IPS-NIHi7 (cell line): ENCODE data around the gene UCHL5.

Experiments
- DNase-seq: peaks from one replicate; pipeline ENCODE4 v3.0.0; 2012; ENCODE audit warnings: mixed read lengths; ENCODE audit errors: extremely low spot score

The UCHL5 gene, protein sequence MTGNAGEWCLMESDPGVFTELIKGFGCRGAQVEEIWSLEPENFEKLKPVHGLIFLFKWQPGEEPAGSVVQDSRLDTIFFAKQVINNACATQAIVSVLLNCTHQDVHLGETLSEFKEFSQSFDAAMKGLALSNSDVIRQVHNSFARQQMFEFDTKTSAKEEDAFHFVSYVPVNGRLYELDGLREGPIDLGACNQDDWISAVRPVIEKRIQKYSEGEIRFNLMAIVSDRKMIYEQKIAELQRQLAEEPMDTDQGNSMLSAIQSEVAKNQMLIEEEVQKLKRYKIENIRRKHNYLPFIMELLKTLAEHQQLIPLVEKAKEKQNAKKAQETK

DNA sequence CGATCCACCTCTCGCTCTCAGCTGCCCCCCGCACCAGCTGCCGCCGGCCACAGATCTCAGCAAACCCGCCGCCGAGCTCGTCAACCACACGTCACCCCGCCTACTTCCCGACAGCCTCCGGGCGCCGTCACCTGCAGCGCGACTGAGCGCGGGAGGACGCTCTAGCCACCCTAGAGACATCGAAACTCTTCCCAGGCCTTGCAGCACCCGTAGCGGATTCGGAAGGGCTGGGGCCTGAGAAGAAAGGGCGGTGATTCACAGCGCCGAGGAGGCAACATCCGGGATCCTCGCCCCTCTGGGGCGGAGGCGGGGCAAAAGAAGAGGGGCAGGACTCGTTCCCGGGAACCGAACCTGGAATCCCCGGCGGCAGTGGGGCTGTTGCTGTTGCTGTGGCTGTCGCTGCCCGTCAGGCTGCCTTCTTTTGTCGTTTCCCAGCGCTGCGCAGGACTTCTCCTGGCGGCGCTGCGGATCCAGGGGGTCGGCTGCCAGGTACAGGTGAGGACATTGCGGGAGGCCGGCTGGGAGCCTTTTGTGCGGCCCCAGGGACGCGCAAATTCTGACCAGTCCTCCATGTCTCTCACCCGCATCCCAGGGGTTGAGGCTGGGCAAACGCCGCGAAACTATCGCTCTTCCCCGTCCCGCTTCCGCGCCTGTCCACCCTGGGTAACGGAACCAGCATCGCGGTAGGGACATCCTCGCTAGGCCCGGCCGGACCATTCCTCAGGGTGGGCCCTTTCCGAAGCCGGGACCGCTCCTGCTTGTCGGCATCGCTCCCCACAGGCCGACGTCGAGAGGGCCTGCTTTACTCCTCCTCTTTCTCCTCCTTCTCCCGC, at the start of gene UCHL5, which contains the start of gene RO60:
Gene UCHL5 (minus strand): TSS at position 79 of the 833 bp plus-strand sequence. CDS start 100 bp downstream, outside the sequence.
Gene RO60 (plus strand): TSS at position 331 of the 833 bp plus-strand sequence. CDS start 9,443 bp downstream, outside the sequence.
- peak; percentile 93 for DNase-seq

DNA sequence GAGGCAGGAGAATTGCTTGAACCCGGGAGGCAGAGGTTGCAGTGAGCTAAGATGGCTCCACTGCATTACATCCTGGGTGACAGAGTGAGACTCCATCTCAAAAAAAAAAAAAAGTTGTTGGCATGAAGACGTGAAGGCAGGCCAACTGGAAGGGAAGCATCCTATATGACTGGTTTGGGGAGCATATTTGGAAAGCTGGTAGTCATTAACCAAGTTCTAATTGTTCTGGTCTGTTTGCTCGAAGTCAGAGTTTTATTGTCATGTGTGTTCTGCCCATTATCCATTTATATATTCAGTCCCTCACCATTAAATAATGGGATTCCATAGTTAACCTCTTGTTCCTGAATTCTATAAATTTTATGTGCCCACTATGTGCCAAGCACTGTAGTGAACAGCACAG, 49.3 kb upstream of the UCHL5 start:
- no peak for DNase-seq

DNA sequence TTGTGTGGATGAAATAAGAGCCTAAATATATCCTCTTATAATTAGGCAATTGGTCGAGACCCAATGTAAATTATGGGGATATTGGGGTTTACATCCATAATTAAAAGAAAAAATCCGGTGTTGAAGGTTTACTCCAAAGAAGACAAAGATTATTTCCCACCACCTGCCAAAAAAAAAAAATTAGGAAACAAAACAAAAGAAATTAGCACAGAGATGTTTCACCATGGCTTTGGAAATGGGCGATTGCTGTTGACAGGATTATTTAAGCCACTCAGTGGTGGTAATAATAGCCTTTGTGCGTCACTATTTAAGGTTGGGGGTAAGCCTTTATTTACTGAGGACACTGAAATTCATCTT, 46.6 kb upstream of the UCHL5 start:
- DNase-seq: no peak

DNA sequence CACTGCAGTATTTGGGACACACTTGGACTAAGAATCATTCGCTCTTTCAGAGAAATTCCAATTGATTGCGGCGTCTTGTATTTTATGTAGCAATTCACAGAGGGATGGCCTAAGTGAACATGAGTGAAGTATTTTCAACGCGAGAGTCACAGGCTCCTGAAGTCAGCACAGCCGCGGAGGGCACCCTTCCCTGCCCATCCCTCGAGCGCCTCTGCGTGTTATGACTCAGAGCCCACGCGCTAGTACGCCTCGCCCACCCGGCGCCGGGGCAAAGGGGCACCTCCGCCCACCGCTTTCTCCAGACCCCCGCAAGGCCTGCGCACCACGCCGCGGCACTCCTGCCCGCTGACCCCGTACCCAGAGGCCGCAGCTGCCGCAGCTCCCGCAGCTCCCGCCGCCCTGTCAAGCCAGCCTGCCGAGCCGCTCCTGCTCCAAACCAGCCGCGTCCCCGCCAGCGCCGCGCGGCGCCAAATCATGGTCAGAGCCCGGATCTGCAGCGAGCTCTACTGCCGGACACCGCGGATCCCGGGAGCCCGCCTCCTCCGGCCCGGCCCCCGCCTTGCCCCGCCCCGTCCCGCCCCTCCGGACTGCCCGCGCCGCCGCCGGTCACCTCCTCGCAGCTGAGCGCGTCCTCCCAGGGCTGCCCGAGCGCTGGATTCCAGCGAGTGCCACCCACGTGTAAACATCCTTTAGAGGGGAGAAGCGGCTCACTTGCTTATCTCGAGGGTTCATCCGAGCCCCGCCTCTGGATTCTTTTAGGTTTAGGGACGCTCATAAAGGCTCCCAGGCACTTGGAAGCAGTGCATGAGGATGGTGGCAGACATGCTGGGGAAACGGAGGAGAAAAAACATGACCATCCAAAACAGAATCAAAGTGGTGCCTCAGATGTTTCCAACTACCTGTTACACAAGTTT, 46.0 kb upstream of the UCHL5 start, which contains the start of gene GLRX2:
Gene GLRX2 (minus strand): TSS at position 508 of the 914 bp plus-strand sequence. CDS start 32 bp downstream, at position 476.
- peak; percentile 96 for DNase-seq

DNA sequence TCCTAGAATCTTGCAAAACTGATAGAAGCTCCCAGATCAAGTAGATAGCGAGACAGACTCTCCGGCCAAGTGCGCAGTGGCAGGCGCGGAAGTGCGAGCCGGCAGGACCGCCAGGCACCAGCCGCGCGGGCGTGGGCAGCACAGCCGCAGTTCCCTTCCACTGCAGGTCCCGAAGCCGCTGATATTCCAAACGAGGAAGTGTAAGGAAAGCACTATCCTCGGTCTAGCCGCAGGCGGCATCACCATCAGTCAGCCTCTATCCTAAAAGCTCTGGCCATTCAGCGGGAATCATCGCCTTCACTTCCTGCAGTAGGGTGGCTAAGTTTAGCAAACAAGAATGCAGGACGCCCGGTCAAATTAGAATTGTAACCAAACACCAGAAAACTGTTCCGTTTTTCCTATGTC, 45.3 kb upstream of the UCHL5 start:
- peak; percentile 58 for DNase-seq

DNA sequence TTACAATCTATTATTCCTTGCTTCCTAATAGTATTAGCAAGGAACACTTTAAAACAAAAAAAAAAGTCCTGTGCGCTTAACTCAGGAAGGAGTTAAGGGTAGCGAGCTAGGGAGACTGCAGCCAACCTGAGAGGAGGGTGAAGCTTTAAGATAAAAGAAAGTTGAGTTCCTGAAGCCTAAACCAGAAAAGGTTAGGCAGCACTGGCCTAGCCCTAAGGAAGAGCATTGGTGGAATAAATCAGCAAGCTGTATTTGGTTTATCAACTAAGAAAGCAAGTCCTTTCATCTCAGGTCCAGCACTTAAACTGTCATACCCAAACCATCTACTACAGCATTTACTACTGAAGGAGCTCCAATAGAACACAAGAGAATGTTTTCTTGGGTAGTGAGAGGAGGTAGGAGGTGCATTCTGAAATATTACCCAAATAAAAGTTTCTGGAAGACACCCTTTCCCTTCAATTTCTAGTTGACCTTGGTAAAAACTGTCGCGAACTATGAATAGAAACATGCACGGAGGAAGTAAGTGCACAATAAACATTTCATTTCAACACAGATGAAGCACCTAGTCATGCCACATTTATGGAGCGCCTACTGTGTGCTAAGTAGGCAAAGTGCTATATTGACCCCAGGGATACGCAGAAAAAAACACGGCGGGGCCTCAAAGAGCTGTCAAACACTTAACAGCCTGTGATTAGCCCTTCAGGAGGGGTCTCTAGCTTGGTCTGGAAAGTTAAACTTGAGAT, 44.8 kb upstream of the UCHL5 start:
- DNase-seq: no peak

DNA sequence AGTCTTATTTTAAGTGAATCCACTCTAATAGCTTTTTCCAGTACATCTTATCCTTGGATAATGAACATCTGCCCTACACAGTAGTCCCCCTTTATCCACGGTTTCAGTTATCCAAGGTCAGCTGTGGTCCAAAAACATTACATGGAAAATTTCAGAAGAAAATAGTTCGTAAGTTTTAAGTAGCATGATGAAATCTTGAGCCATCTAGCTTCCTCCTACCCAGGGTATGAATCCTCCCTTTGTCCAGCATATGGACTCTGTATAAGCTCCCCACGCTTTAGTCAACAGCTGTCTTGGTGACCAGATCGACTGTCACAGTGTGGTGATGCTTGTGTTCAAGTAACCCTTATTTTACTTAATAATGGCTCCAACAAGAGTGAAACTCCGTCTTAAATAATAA, 43.5 kb upstream of the UCHL5 start:
- DNase-seq: no peak

DNA sequence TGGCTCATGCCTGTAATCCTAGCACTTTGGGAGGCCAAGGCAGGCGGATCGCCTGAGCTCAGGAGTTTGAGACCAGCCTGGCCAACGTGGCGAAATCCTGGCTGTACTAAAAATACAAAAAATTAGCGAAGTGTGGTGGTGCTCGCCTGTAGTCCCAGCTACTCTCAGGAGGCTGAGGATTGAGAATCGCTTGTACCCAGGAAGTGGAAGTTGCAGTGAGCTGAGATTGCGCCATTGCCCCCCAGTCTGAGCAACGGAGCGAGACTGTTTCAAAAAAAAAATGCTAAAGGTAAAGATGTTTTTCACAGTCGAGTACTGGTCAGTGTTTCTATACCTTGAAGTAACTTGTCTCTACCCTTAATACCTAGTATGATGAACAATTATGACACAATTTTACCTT, 35.0 kb upstream of the UCHL5 start:
- no peak for DNase-seq

DNA sequence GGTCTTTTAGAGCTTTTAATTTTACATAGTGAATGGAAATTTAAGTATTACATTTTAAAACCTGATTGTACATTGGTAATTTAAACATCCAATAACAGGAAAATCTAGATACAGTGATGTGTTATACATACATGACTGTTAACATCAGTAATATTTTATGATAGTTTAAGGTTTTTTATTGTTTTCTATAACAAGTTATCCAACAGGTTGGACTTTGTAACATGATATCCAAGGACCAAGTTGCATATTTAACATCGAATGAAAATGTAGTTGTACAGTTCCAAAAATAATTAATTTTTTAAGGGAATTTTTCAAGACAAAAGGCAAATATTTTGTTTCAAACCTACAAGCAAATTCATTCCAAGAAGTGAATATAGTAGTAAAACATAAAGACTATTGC, 31.7 kb upstream of the UCHL5 start:
- no peak for DNase-seq

DNA sequence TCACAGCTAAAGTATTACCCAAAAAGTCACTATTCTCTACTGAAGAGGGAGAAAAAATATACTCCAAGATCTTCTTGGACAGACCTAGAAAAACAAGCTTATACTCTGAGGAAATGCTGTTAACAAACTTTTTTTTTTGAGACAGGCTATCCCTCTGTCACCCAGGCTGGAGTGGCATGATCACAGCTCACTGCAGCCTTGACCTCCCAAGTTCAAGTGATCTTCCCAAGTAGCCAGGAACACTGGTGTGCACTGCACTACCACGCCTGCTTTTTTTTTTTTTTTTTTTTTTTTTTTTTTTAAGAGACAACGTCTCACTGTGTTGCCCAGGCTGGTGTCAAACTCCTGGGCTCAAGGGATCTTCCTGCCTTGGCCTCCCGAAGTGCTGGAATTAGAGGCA, 28.7 kb upstream of the UCHL5 start:
- DNase-seq: no peak

DNA sequence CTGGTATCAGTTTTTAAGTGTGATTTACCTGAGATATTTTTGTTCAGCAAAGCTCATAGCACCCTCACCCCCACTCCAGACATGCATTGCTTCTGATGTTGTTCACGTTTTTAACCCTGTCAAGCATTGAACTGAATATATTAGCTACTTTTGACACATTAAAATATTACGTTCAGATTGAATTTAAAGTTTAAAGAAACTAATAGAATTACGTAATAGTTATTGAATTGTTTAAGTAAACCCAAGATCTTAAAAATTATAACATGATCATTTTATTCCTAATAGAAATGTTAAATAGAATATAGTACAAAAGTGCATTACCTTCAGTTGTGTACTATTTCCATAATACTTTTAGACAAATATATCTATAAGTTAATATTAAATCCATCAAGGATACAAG, 27.2 kb upstream of the UCHL5 start:
- DNase-seq: no peak

DNA sequence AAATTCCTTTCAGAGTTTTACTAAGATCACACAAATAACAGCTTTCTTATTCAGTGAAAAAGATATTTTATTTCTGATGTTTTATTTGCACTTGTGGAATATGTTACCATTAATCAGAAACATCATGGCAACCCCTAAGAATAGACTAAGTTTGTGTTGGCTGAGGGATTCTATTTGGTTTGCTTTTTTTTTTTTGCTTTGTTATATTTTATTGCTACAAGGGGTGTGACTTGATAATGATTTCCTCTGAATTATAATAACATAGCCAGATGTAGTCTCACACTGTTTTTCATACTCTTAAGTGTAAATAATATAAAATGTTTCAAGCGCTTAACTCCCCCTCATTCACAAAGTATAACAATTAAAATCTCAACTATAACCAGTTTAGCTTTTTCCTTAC, 26.1 kb upstream of the UCHL5 start:
- DNase-seq: no peak

DNA sequence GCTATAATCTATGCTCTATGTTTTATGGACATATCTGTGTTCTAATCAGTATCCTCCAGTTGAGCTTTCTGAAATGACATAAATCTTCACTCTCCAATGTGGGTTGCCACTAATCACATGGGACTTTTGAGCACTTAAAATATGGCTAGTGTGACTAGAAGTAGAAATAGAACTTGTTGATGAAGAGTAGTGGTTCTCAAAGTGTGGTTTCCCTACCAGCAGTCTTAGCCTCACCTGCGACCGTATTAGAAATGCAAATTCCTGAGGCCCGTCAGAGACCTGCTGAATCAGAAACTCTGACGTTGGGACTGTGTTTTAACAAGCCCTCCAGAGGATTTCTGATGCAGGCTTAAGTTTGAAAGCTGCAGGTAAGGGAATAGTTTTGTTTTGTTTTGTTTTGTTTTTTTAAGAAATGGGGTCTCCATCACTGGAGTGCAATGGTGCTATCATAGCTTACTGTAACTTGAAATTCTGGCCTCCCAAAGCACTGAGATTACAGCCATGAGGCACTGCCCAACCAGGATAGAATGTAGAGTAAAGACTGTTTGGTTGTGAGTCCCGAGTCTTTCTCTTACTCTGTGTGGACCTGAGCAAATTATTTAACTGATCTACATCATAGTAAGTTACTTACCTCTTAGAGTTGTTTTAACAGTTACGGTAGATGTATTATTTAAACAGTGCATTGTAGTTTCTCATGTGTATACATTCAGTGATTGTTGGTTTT, 24.4 kb upstream of the UCHL5 start:
- no peak for DNase-seq

DNA sequence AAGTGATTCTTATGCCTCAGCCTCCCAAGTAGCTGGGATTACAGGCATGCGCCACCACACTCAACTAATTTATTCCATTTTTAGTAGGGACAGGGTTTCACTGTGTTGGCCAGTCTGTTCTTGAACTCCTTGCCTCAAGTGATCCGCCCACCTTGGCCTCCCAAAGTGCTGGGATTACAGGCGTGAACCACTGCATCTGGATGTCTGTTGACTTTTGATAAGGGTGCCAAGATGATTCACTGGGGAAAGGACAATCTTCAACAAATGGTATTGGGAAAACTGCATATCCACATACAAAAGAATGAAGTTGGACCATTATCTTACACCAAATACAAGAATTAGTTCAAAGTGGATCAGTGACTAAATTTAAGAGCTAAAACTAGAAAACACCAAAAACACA, 20.0 kb upstream of the UCHL5 start:
- DNase-seq: no peak

DNA sequence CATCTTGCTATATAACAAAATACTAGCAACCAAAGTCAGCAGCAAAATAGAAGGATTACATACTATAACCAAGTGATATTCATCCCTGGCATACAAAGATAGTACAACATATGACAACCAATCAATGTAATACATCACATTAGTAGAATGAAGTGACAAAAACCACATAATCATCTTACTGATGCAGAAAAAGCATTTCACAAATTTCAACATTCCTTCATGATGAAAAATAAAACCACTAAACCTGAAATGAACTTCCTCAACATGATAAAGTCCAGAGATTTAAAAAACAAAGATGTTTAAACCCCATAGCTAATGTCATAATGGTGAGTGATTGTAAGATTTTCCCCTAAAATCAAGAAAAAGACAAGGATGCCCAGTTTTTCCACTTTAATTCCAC, 18.8 kb upstream of the UCHL5 start:
- DNase-seq: no peak

DNA sequence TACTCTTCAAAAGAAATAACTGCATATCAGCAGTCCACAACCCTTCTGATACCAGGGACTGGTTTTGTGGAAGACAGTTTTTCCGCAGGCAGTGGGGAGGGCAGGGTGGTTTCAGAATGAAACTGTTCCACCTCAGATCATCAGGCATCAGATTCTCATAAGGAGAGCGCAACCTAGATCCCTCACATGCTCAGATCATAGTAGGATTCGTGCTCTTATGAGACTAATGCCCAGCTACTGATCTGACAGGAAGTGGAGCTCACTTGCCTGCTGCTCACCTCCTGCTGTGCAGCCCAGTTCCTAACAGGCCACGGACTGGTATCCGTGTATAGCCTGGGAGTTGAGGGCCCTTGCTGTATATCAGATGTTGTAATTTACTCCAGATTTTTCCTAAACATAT, 11.8 kb upstream of the UCHL5 start:
- DNase-seq: peak; percentile 10

DNA sequence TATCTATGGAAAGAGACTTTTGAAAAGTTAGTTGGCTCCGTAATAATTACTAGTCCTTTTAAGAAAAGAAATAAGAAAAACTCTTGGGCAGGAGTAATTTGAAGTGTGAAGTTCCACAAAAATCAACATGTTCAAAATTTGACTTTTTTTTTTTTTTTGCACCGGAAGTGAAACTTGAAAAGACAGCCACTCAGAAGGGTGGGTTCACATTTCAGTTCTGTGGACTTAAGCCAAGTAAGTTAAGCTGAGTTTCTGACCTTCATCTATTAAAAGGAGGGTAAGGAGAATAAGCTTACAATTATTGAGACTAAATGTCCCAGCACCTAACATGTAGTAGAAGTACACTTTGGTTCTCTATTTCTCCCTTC, 11.2 kb upstream of the UCHL5 start:
- DNase-seq: no peak

DNA sequence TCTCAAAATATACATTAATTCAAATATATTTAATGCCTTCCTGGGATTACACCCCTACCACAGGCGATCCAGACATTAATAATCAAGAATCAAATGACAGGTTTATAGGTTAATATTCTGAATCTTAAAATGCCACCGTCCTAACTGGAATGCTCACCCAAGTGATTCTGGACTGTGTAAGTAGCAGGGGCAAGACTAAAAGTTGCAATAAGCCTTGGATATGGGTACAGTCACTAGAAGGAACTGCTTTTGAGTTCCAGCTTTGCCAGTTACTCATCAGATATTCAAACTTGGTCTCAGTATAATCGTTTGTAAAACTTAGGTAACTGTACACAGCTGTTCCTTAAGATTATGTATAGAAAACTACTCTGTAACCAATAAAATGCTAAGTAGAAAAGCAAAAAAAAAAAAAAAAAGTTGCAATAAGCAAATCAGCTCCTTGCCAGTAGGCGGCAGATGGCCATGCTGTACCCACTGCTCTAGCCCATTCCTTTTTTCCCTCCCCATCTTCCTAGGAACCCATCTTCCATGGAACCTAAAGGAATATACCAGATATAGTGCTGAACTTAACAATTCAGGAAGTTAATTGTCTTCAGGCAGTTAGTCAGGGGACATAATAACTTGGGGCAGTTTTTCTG, 10.7 kb upstream of the UCHL5 start:
- peak; percentile 48 for DNase-seq

DNA sequence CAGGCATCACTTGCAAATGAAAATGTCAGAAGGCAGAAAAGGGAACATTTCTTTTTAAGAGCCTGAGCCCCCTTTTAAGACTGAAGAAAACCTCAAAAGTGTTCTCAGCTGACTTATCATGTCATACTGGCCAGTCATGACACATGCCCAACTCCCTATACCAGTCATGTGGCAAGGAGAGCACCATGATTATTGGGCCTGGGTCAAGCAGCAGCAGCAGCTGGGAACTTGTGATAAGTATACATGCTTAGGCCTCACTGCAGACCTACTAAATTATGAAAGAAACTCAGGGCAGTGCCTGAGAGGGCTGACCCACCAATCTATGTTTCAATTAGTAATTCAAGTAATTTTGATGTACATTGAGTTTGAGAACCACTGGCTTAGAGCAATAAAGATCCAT, 8.9 kb upstream of the UCHL5 start:
- no peak for DNase-seq

DNA sequence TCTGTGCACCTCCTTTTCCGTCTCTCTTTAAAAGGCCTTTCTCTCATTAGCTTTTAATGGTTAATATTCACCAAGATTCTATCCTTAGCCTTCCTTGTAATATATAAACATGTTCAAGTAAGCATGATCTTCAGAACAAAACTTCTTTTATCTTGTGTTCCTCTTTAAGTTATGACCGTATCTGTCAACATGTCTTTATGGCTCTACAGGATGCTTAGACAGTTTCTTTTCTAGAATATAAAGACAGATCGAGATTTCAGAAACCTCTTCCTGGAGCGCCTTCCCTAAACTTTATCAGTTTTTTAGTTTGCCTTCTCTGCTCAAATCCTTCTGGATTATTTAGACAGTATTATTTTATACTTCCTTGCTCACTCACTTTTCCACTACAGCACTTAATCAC, 7.4 kb upstream of the UCHL5 start:
- no peak for DNase-seq
